SU-DHL-6 (cell line): ENCODE measurements around the gene MSX2.

ENCODE experiments used
- EZH2phosphoT487 ChIP-seq: fragments of 200-600 bp; sonication (generic), shearing (Covaris generic); conservative IDR thresholded peaks from 2 replicates; pipeline ENCODE4 v1.6.1; 2018; ENCODE audit warnings: mild to moderate bottlenecking, antibody characterized with exemption, low read length, moderate library complexity, mixed read lengths
- TF ChIP-seq, protein P1 (sequence below): fragments of 200-600 bp; sonication (generic); IDR thresholded peaks from one replicate; pipeline ENCODE4 v1.5.1; 2017; ENCODE audit warnings: antibody characterized with exemption, mild to moderate bottlenecking, low read length, moderate library complexity; ENCODE audit not compliant: insufficient read depth, poor library complexity, severe bottlenecking

- TF ChIP-seq, protein P1, sequence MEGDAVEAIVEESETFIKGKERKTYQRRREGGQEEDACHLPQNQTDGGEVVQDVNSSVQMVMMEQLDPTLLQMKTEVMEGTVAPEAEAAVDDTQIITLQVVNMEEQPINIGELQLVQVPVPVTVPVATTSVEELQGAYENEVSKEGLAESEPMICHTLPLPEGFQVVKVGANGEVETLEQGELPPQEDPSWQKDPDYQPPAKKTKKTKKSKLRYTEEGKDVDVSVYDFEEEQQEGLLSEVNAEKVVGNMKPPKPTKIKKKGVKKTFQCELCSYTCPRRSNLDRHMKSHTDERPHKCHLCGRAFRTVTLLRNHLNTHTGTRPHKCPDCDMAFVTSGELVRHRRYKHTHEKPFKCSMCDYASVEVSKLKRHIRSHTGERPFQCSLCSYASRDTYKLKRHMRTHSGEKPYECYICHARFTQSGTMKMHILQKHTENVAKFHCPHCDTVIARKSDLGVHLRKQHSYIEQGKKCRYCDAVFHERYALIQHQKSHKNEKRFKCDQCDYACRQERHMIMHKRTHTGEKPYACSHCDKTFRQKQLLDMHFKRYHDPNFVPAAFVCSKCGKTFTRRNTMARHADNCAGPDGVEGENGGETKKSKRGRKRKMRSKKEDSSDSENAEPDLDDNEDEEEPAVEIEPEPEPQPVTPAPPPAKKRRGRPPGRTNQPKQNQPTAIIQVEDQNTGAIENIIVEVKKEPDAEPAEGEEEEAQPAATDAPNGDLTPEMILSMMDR: no peak
- no peak for TF ChIP-seq EZH2phosphoT487
Measured at GRCh38 chr5:174688441-174689354, 35.7 kb upstream of the MSX2 start.
